PC-3 (cell line): ENCODE results near the gene CFAP73.

Experiments
- CTCF ChIP-seq: fragments of 300-600 bp; sonication (generic); conservative IDR thresholded peaks from 2 replicates; pipeline ENCODE4 v1.5.1; 2017; ENCODE audit warnings: antibody characterized with exemption, low read depth, mild to moderate bottlenecking, low read length
- EZH2 ChIP-seq: fragments of 300-600 bp; sonication (generic); IDR thresholded peaks from one replicate; pipeline ENCODE4 v1.6.1; 2017; ENCODE audit warnings: antibody characterized with exemption, mild to moderate bottlenecking, low read length; ENCODE audit not compliant: unreplicated experiment

DNA sequence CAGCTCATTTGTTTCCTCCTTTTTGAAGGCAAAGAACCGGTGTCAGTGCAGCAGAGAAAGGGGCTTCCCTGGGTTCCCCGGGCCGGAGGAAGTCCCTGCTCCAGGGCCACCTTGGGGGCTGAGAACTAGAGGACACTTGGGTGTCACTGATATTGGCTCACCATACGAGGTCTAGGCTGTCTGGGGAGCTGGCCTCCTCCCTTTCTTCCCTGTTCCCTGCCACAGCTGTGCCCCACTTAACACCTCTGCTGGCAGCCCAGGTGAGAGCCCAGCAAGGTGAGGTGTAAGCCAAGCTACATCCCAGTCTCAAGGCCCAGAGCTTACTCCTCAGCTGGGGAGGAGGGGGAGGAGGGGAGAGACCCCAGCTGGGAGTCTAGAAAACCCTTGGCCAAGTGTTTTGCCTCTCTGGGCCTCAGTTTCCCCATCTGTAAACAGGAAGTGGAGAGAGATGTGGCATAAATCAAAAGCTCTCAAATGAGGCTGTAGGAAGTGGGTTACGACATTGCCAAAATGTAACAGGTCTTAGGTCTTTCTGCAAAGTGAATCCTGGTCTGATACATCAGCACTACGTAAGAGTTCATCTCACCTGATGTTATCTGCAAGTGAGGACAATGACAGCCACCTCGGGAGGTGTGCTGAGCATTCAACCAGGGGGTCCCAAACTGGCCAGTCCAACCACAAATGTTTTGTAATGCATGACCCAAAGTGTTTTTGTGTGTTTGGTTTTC lies 39.5 kb upstream of the CFAP73 start:
- no peak for TF ChIP-seq CTCF
- no peak for TF ChIP-seq EZH2
